HEK293T (cell line): ENCODE data around the gene HK1.

ENCODE experiments used
- ARNT ChIP-seq: fragments of 450-650 bp; IDR thresholded peaks from 2 replicates; pipeline ENCODE4 v1.6.1; 2017; ENCODE audit warnings: mild to moderate bottlenecking
- BHLHE40 ChIP-seq: fragments of 450-650 bp; IDR thresholded peaks from 2 replicates; pipeline ENCODE4 v1.6.1; 2016; ENCODE audit warnings: mild to moderate bottlenecking, moderate library complexity, borderline replicate concordance
- ELF4 ChIP-seq: fragments of 450-650 bp; IDR thresholded peaks from 2 replicates; pipeline ENCODE4 v1.6.1; 2017; ENCODE audit warnings: antibody characterized with exemption
- FOXA1 ChIP-seq: fragments of 450-650 bp; IDR thresholded peaks from 2 replicates; pipeline ENCODE4 v1.6.1; 2016; ENCODE audit warnings: mild to moderate bottlenecking
- FOXK2 ChIP-seq: fragments of 450-650 bp; IDR thresholded peaks from 2 replicates; pipeline ENCODE4 v1.6.1; 2016; ENCODE audit warnings: mild to moderate bottlenecking
- FOXM1 ChIP-seq: fragments of 450-650 bp; IDR thresholded peaks from 2 replicates; pipeline ENCODE4 v1.6.1; 2017; ENCODE audit warnings: mild to moderate bottlenecking, borderline replicate concordance
- HDGF ChIP-seq: fragments of 450-650 bp; IDR thresholded peaks from 2 replicates; pipeline ENCODE4 v1.6.1; 2017; ENCODE audit warnings: antibody characterized with exemption, borderline replicate concordance
- L3MBTL2 ChIP-seq: fragments of 450-650 bp; conservative IDR thresholded peaks from 2 replicates; pipeline ENCODE4 v1.6.1; 2016; ENCODE audit warnings: mild to moderate bottlenecking
- LEF1 ChIP-seq: fragments of 450-650 bp; IDR thresholded peaks from 2 replicates; pipeline ENCODE4 v1.6.1; 2017; ENCODE audit warnings: mild to moderate bottlenecking, borderline replicate concordance
- SP1 ChIP-seq: fragments of 450-650 bp; IDR thresholded peaks from 2 replicates; pipeline ENCODE4 v1.6.1; 2017
- SUZ12 ChIP-seq: fragments of 450-650 bp; IDR thresholded peaks from 2 replicates; pipeline ENCODE4 v1.6.1; 2016; ENCODE audit warnings: mild to moderate bottlenecking
- TARDBP ChIP-seq: fragments of 450-650 bp; IDR thresholded peaks from 2 replicates; pipeline ENCODE4 v1.6.1; 2016
- ZNF384 ChIP-seq: fragments of 450-650 bp; IDR thresholded peaks from 2 replicates; pipeline ENCODE4 v1.6.1; 2016
- TF ChIP-seq, protein P1 (sequence below): fragments of 450-650 bp; IDR thresholded peaks from 2 replicates; pipeline ENCODE4 v1.6.1; 2016

DNA sequence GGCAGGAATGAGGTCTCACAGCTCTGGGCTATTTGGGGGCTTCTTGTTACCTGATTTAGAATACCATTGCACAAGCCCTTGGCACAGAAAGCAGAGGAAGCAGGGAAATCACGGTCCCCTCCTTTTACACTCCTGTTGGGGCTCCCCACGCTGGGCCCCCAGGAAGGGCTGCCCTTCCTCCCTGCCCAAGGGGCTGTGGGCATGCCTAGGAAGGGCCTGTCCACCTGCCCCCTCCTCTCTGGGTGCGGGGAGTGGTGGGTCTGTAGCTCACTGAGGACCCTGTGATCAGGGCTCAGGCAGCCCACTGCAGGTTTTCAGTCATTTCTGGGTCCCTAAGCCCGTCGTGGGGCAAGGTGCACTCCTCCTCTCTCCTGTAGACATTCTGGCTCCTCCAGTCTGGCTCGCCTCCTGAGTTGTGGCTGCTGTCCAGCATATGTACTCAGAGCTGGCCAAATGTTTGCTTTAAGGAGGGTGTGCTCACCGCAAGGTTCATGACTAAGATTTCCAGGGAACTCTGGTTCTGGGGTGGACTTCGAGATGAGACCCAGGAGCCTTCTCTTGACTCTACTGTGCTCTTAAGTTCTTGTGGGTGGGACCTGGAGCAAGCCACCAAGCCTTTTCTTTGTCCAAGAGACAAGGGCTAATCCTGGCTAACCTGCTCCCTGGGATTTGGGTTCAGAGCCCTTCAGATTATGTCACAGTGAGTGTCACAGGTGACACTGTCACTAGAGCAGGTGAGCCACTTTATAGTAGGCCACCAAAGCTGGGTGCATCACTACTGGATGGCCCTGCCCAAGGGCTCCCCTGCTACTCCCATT is 82.4 kb downstream of the HK1 start:
- TF ChIP-seq ELF4 (no peak), ARNT (no peak), SUZ12 (no peak), BHLHE40 (no peak), HDGF (no peak), SP1 (no peak), LEF1 (no peak), FOXK2 (no peak), FOXM1 (no peak), ZNF384 (no peak), FOXA1 (no peak), TARDBP (no peak), L3MBTL2 (no peak)
- TF ChIP-seq, protein P1, sequence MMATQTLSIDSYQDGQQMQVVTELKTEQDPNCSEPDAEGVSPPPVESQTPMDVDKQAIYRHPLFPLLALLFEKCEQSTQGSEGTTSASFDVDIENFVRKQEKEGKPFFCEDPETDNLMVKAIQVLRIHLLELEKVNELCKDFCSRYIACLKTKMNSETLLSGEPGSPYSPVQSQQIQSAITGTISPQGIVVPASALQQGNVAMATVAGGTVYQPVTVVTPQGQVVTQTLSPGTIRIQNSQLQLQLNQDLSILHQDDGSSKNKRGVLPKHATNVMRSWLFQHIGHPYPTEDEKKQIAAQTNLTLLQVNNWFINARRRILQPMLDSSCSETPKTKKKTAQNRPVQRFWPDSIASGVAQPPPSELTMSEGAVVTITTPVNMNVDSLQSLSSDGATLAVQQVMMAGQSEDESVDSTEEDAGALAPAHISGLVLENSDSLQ: no peak
